ENCODE data around the gene MOB3A.
"Not testable (repeated sequence)": the region's sequence is repeated elsewhere in the genome, so short reads cannot be mapped to it uniquely, and the experiment has no call there.

Gene MOB3A

DNA sequence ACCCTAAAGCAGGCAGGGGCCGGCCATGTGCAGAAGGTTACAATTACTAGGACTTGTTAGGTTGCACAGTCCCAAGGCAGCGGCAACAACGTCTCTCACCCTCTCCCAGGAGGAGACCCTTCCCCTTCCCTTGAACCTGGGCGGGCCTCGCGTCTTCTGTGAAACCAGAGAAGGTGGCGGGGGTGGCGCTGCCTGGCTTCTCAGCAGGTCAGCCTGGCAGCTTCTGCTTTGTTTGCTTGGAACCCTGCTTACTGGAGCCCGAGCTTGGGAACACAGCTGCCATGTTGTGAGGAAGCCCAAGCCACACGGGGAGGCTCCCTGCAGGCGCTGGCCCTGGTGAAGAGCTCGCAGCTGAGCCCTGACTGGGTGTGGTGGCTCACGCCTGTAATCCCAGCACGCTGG is 60.5 kb downstream of the MOB3A start:
- in situ Hi-C loops (cut with MboI; ENCODE audit: low sequenced_read_pairs): no loop called here

DNA sequence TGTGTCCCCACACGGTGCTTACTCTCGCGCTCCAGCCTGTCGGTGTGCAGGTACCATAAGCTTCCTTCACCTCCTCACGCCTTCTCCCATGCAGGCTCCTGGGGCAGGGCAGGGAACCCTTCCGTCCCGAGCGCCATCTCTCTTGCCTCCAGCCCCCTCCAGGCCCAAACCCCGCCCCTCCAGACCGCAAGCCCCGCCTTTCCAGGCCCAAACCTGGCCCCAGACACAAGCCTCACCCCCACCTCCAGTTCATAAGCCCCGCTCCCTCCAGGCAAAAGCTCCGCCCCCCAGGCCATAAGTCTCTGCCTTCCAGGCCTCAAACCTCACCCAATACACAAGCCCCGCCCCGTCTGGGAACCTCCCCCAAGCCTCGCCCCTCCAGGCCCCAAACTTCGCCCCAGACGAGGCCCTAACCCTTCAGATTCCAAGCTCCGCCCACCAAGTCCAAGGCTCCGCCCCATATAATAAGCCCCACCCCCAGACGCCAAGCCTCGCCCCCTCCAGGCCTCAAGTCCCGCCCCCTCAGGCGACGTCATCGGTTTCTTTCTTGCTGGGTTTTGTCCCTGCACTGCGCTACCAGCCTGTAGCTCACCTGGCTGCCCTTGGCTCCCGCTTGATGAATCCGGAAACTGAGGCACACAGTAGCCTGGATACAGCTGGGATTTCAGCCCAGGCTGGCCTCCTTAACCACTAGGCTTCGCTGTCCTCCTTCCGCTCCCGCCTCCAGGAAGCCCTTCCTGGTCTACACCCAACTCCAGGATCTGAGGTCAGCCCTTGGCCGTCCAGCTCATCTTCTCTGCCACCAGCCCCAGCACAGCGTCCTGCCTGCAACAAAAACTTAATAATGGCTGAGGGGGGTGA is 61.2 kb downstream of the MOB3A start:
- in situ Hi-C loops (cut with MboI; ENCODE audit: low sequenced_read_pairs): no loop called here

DNA sequence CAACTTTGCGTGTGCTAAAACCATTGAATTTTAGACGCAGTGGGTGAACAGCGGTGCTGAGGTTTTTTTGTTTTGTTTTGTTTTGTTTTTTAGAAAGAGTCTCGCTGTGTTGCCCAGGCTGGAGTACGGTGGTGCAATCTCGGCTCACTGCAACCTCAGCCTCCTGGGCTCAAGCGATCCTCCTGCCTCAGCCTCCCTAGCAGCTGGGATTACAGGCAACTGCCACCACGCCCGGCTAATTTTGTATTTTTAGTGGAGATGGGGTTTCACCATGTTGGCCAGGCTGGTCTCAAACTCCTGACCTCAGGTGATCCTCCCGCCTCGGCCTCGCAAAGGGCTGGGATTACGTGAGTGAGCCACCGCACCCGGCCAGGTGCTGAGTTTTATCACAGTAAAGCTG is 61.9 kb downstream of the MOB3A start:
- in situ Hi-C loops (cut with MboI; ENCODE audit: low sequenced_read_pairs): not testable (repeated sequence)

DNA sequence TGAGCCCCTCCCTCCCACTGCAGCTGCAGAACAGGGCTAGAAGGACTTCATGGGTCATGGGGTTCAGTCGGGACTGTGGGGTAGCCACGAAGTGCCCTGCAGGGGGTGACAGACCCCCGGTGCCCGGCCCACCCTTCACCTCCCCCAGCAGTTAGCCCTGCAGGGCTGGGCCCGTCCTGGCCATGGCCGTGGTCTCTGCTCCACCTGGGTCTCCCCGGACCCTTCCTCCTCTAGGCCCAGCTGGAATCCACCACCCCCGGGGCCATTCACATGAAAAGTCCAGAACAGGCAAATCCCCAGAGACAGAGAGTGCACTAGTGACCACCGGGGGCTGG is 62.3 kb downstream of the MOB3A start:
- in situ Hi-C loops (cut with MboI; ENCODE audit: low sequenced_read_pairs): no loop called here

DNA sequence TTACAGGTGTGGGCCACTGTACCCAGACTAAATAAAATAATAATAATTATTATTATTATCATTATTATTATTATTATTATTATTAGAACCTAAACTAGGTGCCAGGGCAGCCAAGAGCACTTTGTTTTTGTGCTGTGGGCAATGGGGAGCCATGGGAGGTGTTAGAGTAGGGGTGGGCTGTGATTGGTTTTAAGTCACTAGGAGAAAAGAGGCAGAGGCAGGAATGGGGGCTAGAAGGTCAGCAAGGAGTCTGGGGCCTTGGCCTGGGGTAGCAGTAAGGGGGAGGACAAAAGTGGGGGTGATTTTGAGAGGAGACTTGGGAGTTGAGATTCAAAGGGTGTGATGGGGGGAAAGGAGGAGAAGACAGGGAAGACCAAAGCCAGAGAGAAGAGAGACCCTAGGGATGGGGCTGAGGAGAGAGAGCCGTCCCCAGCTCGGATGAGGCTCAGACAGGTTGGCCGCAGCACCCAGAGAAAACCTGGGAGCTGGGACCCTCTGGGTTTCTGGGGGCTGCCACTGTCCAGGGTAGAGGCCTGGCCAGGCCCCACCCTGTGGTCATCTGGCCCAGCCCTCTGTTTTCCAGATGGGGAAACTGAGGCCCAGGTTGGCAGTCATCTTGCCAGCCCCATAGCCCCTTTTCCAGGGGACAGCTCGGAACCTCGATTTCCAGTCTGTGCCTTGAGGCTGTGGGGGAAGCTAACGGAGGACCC is 62.9 kb downstream of the MOB3A start:
- in situ Hi-C loops (cut with MboI; ENCODE audit: low sequenced_read_pairs): no loop called here

DNA sequence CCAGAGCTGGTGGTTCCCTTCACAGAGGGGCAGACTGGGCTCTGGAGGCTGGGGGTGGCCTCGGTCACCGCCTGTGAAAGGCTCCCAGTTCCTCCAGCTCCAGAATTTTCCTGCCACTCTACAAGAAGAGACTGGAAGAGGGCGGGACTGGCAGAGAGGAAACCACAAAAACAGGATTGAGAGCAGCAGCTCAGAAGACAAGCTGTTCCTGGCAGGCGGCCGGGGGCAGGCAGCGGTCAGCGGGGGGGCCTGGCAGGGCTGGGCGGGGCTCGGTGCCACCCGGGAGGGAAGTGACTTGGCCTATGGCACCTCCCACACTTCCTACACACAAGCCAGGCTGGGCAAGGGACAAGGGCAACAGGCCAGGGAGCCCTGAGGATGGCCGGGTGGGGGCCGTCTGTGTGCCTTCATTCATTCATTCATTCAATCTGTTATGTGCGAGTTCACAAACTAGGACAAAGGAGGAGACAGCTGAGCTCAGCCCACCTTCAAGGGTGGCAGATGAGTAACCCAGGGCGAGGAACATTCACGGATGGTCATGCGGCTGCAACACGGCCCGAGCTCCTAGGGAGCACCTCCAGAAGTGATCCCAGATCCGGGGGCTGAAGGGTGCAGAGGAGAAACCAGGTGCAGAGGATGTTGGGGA is 63.7 kb downstream of the MOB3A start:
- in situ Hi-C loops (cut with MboI; ENCODE audit: low sequenced_read_pairs): no loop called here

DNA sequence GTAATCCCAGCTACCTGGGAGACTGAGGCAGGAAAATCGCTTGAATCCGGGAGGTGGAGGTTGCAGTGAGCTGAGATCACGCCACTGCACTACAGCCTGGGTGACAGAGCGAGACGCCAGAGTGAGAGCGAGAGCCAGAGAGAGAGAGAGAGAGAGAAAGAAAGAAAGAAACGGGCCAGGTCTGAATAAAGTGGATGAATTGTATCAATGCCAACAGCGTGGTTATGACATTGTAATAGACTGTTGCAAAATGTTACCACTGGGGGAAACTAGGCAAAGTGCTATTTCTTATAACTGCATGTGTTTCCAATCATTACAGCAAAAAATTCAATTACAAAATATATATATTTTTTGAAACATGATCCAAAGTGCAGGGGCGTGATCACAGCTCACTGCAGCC is 68.8 kb downstream of the MOB3A start:
- in situ Hi-C loops (cut with MboI; ENCODE audit: low sequenced_read_pairs): no loop called here

DNA sequence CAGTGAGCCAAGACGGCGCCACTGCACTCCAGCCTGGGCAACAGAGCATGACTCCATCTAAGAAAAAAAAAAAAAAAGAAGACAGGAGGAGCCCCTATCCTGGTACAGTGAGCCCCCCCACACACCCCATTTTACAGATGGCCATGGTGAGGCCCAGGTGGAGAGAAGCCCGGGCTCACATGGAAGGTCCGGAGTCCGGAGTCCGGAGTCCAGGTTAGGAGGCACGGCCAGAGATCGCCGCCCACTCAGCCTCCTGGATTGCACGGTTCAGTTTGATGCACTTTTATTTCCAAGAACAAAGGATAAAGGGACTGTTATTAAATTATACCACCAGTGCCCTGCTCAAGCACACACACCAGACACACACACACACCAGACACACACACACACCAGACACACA is 69.4 kb downstream of the MOB3A start:
- in situ Hi-C loops (cut with MboI; ENCODE audit: low sequenced_read_pairs): no loop called here

DNA sequence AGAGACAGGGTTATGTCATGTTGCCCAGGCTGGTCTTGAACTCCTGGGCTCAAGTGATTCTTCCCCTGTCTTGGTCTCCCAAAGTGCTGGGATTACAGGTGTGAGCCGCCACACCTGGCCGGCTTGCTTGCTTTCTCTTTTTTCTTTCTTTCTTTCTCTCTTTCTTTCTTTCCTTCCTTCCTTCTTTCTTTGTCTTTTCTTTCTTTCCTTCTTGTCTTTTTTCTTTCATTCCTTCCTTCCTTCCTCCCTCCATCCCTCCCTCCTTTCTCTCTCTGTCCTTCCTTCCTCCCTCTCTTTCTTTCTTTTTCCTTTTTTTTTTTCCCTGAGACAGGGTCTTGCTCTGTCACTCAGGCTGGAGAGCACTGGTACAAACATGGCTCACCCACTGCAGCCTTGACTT is 73.8 kb downstream of the MOB3A start:
- in situ Hi-C loops (cut with MboI; ENCODE audit: low sequenced_read_pairs): no loop called here

DNA sequence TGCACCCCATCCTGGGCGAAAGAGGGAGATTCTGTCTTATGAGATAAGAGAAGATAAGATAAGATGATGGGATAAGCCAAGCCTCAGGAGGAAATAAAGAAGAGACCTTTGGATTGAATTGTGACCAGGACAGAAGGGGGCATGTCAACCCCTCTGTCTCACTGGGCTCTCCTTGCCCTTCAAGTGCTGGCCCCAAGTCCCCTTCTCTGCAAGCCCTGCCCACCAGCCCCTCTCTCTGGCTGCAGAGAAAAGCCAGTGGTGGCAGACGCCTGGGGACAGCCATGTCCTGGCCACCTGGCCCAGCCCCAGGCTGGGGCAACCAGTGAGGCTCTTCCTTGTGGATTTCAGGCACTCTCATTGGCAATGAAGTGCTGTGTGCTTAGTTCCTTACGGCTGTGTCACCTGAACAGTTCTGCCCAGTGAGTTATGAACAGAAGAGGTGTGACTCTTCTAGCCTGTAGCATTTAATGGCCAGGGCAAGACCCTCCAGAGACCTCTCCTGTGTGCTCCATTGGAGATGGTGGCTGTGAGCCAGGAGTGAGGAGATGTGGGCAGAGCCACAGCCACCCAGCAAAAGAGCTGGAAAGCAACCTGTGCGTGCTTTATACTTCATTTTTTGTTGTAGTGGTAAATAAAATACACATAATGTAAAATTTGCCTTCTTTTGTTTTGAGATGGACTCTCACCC is 74.5 kb downstream of the MOB3A start:
- in situ Hi-C loops (cut with MboI; ENCODE audit: low sequenced_read_pairs): no loop called here
